ENCODE data around the gene FXN. TPM values are rescaled to one million over a fixed set of nuclear protein-coding genes. Genes with fewer than 3 reads are reported as not detected.

The FXN gene
- polyA plus RNA-seq, 3 donors: 9.1 to 27.3 (median 15.9) TPM

- H3K9me3 ChIP-seq (replicated peaks in 1 of 2; ENCODE audit: control insufficient read depth in 1 of 2, insufficient read depth in 1 of 2, low read length in 2 of 2): no peaks in the 10 kb centered on the region
- no peaks in the 10 kb centered on the region for H3K27me3 ChIP-seq (ENCODE audit: control insufficient read depth in 2 of 2, insufficient read depth in 2 of 2, low read length in 2 of 2)
- no peak overlapping the region for H3K4me2 ChIP-seq (replicated peaks; ENCODE audit: extremely low read depth, low read length, poor library complexity, severe bottlenecking)
- intact Hi-C loops (cut with micrococcal nuclease): no loop called here
- TF ChIP-seq, protein P1, sequence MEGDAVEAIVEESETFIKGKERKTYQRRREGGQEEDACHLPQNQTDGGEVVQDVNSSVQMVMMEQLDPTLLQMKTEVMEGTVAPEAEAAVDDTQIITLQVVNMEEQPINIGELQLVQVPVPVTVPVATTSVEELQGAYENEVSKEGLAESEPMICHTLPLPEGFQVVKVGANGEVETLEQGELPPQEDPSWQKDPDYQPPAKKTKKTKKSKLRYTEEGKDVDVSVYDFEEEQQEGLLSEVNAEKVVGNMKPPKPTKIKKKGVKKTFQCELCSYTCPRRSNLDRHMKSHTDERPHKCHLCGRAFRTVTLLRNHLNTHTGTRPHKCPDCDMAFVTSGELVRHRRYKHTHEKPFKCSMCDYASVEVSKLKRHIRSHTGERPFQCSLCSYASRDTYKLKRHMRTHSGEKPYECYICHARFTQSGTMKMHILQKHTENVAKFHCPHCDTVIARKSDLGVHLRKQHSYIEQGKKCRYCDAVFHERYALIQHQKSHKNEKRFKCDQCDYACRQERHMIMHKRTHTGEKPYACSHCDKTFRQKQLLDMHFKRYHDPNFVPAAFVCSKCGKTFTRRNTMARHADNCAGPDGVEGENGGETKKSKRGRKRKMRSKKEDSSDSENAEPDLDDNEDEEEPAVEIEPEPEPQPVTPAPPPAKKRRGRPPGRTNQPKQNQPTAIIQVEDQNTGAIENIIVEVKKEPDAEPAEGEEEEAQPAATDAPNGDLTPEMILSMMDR (IDR thresholded peaks at IDR 0.05): no peak
- H3K36me3 ChIP-seq (replicated peaks in 1 of 2; ENCODE audit: control insufficient read depth in 1 of 2, insufficient read depth in 2 of 2, low read length in 2 of 2): peaks cover 26 to 58% of the 10 kb centered on the region in 2 donors
- Mint-ChIP-seq H3K36me3 (peaks cover 52 to 72% of the 10 kb centered on the region in 2 donors), H3K27ac (no peak overlapping the region), H3K4me3 (no peak overlapping the region), H3K4me1 (no peaks in the 10 kb centered on the region), H3K27me3 (ENCODE audit: low read depth in 3 of 3) (peaks cover 0 to 2% (median 0%) of the 10 kb centered on the region in 3 donors), H3K9me3 (no peaks in the 10 kb centered on the region)
- no peaks in the 10 kb centered on the region for H3K4me1 ChIP-seq (ENCODE audit: control insufficient read depth in 1 of 2, insufficient read depth in 2 of 2, low read length in 2 of 2)
- no peak overlapping the region for H3K9ac ChIP-seq (ENCODE audit: insufficient read depth, low read length, poor library complexity, severe bottlenecking)
- H3K27ac ChIP-seq (ENCODE audit: low read depth in 1 of 2, low read length in 2 of 2): no peak overlapping the region
- no peak for DNase-seq
- H3K79me2 ChIP-seq (ENCODE audit: insufficient read depth, low read length): no peaks in the 10 kb centered on the region
- no peak overlapping the region for H3K4me3 ChIP-seq (replicated peaks in 1 of 3; ENCODE audit: low read depth in 2 of 3, low read length in 3 of 3)
- H4K20me1 ChIP-seq (ENCODE audit: insufficient read depth, low read length): no peaks in the 10 kb centered on the region
- H2AFZ ChIP-seq (ENCODE audit: insufficient read depth, low read depth, low read length, poor library complexity, severe bottlenecking): no peak overlapping the region
- 93% methylated on average over 6 of the region's 7 CpGs for WGBS (ENCODE audit: insufficient coverage)
These were observed 34.6 kb downstream of the FXN start for GRCh38 chr9:69070201-69070600.

DNA sequence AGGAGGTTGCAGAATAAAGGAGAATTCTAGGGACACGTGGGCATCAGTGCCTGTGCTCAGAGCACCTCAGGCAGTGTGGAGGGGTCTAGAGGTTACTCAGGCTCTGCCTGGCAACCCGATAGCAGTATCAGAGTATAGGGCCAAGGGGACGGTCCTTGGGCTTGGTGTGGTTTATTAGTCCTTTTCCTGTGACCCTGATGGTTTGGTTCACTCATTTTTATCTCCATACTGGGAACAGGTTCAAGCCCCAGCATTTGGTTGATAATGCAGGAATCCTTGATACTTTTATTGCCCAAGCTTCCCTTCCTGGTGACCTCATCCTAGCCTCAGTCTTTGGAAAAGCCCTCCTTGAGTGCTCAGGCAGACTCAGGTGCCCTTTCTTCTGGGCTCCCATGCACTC lies 35.5 kb downstream of the FXN start:
- DNase-seq: no peak
- Mint-ChIP-seq H3K4me3 (no peak overlapping the region), H3K36me3 (peaks cover 46 to 69% of the 10 kb centered on the region in 2 donors), H3K9me3 (no peaks in the 10 kb centered on the region), H3K27ac (no peak overlapping the region), H3K27me3 (ENCODE audit: low read depth in 3 of 3) (peaks cover 0 to 2% (median 0%) of the 10 kb centered on the region in 3 donors), H3K4me1 (no peaks in the 10 kb centered on the region)
- Histone ChIP-seq H3K27me3 (ENCODE audit: control insufficient read depth in 2 of 2, insufficient read depth in 2 of 2, low read length in 2 of 2) (no peaks in the 10 kb centered on the region), H3K79me2 (ENCODE audit: insufficient read depth, low read length) (no peaks in the 10 kb centered on the region), H3K9me3 (replicated peaks in 1 of 2; ENCODE audit: control insufficient read depth in 1 of 2, insufficient read depth in 1 of 2, low read length in 2 of 2) (no peaks in the 10 kb centered on the region), H4K20me1 (ENCODE audit: insufficient read depth, low read length) (no peaks in the 10 kb centered on the region), H3K36me3 (replicated peaks in 1 of 2; ENCODE audit: control insufficient read depth in 1 of 2, insufficient read depth in 2 of 2, low read length in 2 of 2) (peaks cover 23 to 49% of the 10 kb centered on the region in 2 donors), H3K9ac (ENCODE audit: insufficient read depth, low read length, poor library complexity, severe bottlenecking) (no peak overlapping the region), H3K4me1 (ENCODE audit: control insufficient read depth in 1 of 2, insufficient read depth in 2 of 2, low read length in 2 of 2) (no peaks in the 10 kb centered on the region), H3K4me3 (replicated peaks in 1 of 3; ENCODE audit: low read depth in 2 of 3, low read length in 3 of 3) (no peak overlapping the region), H3K4me2 (replicated peaks; ENCODE audit: extremely low read depth, low read length, poor library complexity, severe bottlenecking) (no peak overlapping the region), H2AFZ (ENCODE audit: insufficient read depth, low read depth, low read length, poor library complexity, severe bottlenecking) (no peak overlapping the region), H3K27ac (ENCODE audit: low read depth in 1 of 2, low read length in 2 of 2) (no peak overlapping the region)
- intact Hi-C loops (cut with micrococcal nuclease): no loop called here
- TF ChIP-seq, protein P1 (IDR thresholded peaks at IDR 0.05): no peak
- WGBS (ENCODE audit: insufficient coverage): 100% methylated on average over 1 of the region's 3 CpGs
